ENCODE measurements around the gene MEGF11.

Gene MEGF11

DNA sequence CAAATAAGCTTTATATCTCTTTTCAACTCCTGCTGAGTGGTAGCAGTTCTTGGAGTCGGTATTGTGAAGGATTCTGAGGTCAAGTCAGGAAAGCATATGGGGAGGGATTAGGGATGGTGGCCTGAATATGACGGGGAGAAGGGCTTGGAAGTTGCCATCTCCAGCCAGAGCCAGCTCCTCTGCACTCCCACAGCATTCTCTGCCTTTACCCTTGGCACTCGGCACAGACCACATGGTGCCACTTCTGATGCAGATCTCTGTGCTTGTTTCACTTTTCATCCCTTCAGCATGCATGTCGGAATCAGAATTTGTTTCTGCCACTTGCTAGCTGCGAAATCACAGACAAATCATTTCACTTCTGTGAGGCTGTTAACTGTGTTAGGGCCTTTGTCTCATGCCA is 331.8 kb downstream of the MEGF11 start:
- Histone ChIP-seq H3K4me1 (ENCODE audit: control insufficient read depth in 1 of 2, insufficient read depth in 2 of 2, low read length in 2 of 2) (peaks cover 0 to under 1% of the 10 kb centered on the region in 2 donors), H3K4me3 (ENCODE audit: low read depth in 1 of 2, low read length in 2 of 2) (no peak overlapping the region), H3K27ac (ENCODE audit: low read length) (no peak overlapping the region), H3K36me3 (ENCODE audit: control insufficient read depth in 1 of 2, insufficient read depth in 2 of 2, low read length in 2 of 2) (no peaks in the 10 kb centered on the region), H3K27me3 (ENCODE audit: low read depth, low read length) (no peaks in the 10 kb centered on the region), H3K9me3 (ENCODE audit: control insufficient read depth in 1 of 2, low read length in 2 of 2) (no peaks in the 10 kb centered on the region)

DNA sequence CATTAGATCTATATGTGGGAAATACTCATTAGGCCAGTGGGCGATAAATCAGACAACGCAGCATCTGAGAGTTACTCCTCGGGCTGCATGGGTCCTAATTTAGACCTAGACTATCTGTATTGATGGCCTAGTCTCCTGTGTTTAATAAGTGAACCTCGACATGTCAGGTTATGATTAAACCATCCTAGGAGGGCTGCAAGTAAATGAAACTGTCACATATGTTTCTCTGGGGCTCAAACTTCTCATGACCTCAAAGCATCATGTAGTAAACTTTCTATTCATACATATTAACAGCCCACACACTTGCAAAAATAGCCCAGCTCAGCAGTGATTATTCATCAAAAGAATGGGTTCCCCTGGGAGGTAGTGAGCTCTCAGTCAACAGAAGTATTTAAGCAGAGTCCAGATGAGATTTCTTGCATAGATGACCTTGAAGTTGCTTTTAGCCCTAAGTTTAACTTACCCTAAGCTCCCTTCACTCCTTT is 332.7 kb downstream of the MEGF11 start:
- Histone ChIP-seq H3K4me3 (ENCODE audit: low read depth in 1 of 2, low read length in 2 of 2) (no peak overlapping the region), H3K36me3 (ENCODE audit: control insufficient read depth in 1 of 2, insufficient read depth in 2 of 2, low read length in 2 of 2) (no peaks in the 10 kb centered on the region), H3K27ac (ENCODE audit: low read length) (no peak overlapping the region), H3K9me3 (ENCODE audit: control insufficient read depth in 1 of 2, low read length in 2 of 2) (no peaks in the 10 kb centered on the region), H3K27me3 (ENCODE audit: low read depth, low read length) (no peaks in the 10 kb centered on the region), H3K4me1 (ENCODE audit: control insufficient read depth in 1 of 2, insufficient read depth in 2 of 2, low read length in 2 of 2) (peaks cover 0 to 4% of the 10 kb centered on the region in 2 donors)

DNA sequence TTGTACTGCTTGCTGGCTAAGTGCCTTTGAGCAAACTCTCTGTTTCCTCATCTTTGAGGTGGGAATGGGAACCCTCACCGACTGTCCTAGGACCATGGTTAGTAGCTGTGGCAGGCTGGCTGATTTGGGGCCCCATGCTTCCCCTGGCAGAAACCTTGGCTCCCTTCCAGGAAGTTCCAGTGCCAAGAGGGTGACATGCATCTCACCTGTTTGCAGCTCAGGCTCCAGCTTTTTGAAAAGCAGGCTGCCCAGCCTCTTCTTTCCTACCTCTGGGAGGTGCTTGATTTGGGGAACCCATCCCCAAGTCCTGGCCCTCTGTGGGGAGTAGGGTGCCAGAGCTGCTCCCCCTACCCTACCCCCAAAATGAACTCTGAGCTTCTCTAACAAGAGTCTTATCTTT is 333.4 kb downstream of the MEGF11 start:
- Histone ChIP-seq H3K9me3 (ENCODE audit: control insufficient read depth in 1 of 2, low read length in 2 of 2) (no peaks in the 10 kb centered on the region), H3K36me3 (ENCODE audit: control insufficient read depth in 1 of 2, insufficient read depth in 2 of 2, low read length in 2 of 2) (no peaks in the 10 kb centered on the region), H3K4me3 (ENCODE audit: low read depth in 1 of 2, low read length in 2 of 2) (no peak overlapping the region), H3K27me3 (ENCODE audit: low read depth, low read length) (no peaks in the 10 kb centered on the region), H3K4me1 (ENCODE audit: control insufficient read depth in 1 of 2, insufficient read depth in 2 of 2, low read length in 2 of 2) (peaks cover 0 to 4% of the 10 kb centered on the region in 2 donors), H3K27ac (ENCODE audit: low read length) (no peak overlapping the region)

DNA sequence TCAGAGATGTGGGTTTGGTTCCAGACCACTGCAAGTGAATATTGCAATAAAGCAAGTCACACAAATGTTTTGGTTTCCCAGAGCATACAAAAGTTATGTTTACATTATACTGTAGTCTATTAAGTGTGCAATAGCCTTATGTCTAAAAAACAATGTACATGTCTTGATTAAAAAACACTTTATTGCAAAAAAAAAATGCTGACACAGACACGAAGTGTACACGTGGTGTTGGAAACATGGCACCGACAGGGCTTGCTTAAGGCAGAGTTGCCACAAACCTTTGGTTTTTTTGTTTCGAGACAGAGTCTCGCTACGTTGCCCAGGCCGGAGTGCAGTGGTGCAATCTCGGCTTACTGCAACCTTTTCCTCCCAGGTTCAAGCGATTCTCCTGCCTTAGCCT is 334.2 kb downstream of the MEGF11 start:
- Histone ChIP-seq H3K4me1 (ENCODE audit: control insufficient read depth in 1 of 2, insufficient read depth in 2 of 2, low read length in 2 of 2) (peaks cover 0 to 4% of the 10 kb centered on the region in 2 donors), H3K27ac (ENCODE audit: low read length) (no peak overlapping the region), H3K27me3 (ENCODE audit: low read depth, low read length) (no peaks in the 10 kb centered on the region), H3K9me3 (ENCODE audit: control insufficient read depth in 1 of 2, low read length in 2 of 2) (no peaks in the 10 kb centered on the region), H3K36me3 (ENCODE audit: control insufficient read depth in 1 of 2, insufficient read depth in 2 of 2, low read length in 2 of 2) (no peaks in the 10 kb centered on the region), H3K4me3 (ENCODE audit: low read depth in 1 of 2, low read length in 2 of 2) (no peak overlapping the region)

DNA sequence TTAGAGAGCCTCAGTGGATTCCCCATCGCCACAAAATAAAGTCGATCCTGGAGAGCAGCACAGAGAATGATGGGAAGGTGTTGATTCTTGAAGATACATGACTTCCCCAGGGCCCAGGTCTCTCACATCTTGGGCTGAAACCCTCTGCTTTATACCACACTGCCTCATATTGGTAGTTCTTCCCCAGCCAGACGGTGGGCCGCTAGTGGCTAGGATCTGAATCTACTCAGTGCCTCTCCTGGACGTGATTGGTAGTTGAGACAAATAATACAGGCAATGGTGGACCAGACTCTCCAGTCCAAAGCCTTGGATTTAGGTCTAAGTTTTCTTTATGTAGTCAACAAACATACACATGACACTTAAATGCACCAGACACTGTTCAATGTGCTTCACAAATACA is 334.6 kb downstream of the MEGF11 start:
- Histone ChIP-seq H3K4me1 (ENCODE audit: control insufficient read depth in 1 of 2, insufficient read depth in 2 of 2, low read length in 2 of 2) (peaks cover 0 to 4% of the 10 kb centered on the region in 2 donors), H3K36me3 (ENCODE audit: control insufficient read depth in 1 of 2, insufficient read depth in 2 of 2, low read length in 2 of 2) (no peaks in the 10 kb centered on the region), H3K4me3 (ENCODE audit: low read depth in 1 of 2, low read length in 2 of 2) (no peak overlapping the region), H3K27me3 (ENCODE audit: low read depth, low read length) (no peaks in the 10 kb centered on the region), H3K9me3 (ENCODE audit: control insufficient read depth in 1 of 2, low read length in 2 of 2) (no peaks in the 10 kb centered on the region), H3K27ac (ENCODE audit: low read length) (no peak overlapping the region)

DNA sequence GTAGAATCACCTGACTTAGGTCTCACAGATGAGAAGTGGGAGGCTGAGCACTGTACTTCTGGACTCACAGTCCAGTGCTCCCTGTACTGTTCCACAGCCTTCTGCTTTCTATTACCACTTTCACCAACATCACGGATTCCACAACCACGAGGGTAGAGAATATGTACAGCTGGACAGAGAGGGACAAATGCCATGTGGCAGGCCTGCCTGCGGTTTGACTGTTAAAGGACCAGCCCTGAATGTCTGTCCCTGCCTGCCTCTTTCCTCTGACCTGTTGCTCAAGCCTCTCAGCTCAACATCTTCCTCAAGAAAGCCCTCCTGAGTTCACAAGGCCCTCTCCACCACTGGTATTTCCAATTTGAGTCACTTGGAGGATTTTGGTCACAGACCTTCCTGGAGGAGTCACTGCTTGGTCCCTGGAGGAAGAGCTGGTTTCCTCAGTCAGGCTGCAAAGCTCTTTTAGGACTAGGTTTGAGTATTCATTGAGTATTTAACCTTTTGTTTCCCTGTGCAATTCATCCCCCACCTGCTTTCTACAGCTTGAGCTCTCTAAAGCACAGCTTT is 335.1 kb downstream of the MEGF11 start:
- no peaks in the 10 kb centered on the region for H3K27me3 ChIP-seq (ENCODE audit: low read depth, low read length)
- H3K27ac ChIP-seq (ENCODE audit: low read length), result no peak overlapping the region
- no peaks in the 10 kb centered on the region for H3K9me3 ChIP-seq (ENCODE audit: control insufficient read depth in 1 of 2, low read length in 2 of 2)
- H3K4me1 ChIP-seq (ENCODE audit: control insufficient read depth in 1 of 2, insufficient read depth in 2 of 2, low read length in 2 of 2), result peaks cover 0 to 4% of the 10 kb centered on the region in 2 donors
- H3K4me3 ChIP-seq (ENCODE audit: low read depth in 1 of 2, low read length in 2 of 2), result no peak overlapping the region
- H3K36me3 ChIP-seq (ENCODE audit: control insufficient read depth in 1 of 2, insufficient read depth in 2 of 2, low read length in 2 of 2), result no peaks in the 10 kb centered on the region

DNA sequence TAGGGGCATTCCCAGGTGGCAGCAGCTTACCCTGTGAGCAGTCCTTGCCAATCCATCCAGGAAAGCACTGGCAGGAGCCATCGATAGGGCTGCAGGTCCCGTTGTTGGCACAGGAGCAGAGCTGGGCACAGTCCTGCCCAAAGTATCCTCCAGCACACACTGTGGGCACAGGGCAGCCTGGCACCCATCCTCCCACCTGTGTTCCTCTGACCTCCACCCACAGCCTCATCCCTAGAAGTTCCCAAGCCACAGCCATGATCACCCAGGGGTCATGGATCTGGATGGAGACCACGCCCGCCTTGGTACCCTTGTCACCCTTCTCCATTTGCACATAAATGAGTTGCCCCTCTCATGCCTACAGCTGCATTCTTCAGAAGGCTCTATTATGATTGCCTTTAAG is 335.6 kb downstream of the MEGF11 start:
- no peaks in the 10 kb centered on the region for H3K27me3 ChIP-seq (ENCODE audit: low read depth, low read length)

DNA sequence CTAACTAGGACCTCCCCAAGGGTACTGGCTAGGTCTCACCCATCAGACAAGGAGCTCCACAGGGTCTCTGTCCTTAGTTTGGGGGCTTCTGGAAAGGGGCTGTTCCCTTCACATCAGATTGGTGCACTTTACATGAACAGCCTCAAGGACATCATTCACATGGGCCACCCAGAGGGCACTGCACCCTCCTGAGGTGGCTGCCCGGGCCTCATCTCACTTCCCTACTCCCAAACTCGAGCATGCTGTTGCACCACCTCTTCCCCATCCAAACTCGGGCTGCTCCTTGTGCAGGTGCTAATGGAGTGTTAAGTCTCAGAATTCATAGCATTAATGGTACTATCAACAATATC is 336.2 kb downstream of the MEGF11 start:
- Histone ChIP-seq H3K36me3 (ENCODE audit: control insufficient read depth in 1 of 2, insufficient read depth in 2 of 2, low read length in 2 of 2) (peaks cover 0 to 3% of the 10 kb centered on the region in 2 donors), H3K27me3 (ENCODE audit: low read depth, low read length) (no peaks in the 10 kb centered on the region), H3K4me1 (ENCODE audit: control insufficient read depth in 1 of 2, insufficient read depth in 2 of 2, low read length in 2 of 2) (peaks cover 0 to 4% of the 10 kb centered on the region in 2 donors), H3K9me3 (ENCODE audit: control insufficient read depth in 1 of 2, low read length in 2 of 2) (no peaks in the 10 kb centered on the region), H3K27ac (ENCODE audit: low read length) (no peak overlapping the region), H3K4me3 (ENCODE audit: low read depth in 1 of 2, low read length in 2 of 2) (no peak overlapping the region)

More for the DNA sequence above, 335.6 kb downstream of the MEGF11 start:
- no peak overlapping the region for H3K4me3 ChIP-seq (ENCODE audit: low read depth in 1 of 2, low read length in 2 of 2)
- H3K9me3 ChIP-seq (ENCODE audit: control insufficient read depth in 1 of 2, low read length in 2 of 2), result no peaks in the 10 kb centered on the region
- H3K36me3 ChIP-seq (ENCODE audit: control insufficient read depth in 1 of 2, insufficient read depth in 2 of 2, low read length in 2 of 2), result no peaks in the 10 kb centered on the region
- H3K27ac ChIP-seq (ENCODE audit: low read length), result no peak overlapping the region
- peaks cover 0 to 4% of the 10 kb centered on the region in 2 donors for H3K4me1 ChIP-seq (ENCODE audit: control insufficient read depth in 1 of 2, insufficient read depth in 2 of 2, low read length in 2 of 2)

DNA sequence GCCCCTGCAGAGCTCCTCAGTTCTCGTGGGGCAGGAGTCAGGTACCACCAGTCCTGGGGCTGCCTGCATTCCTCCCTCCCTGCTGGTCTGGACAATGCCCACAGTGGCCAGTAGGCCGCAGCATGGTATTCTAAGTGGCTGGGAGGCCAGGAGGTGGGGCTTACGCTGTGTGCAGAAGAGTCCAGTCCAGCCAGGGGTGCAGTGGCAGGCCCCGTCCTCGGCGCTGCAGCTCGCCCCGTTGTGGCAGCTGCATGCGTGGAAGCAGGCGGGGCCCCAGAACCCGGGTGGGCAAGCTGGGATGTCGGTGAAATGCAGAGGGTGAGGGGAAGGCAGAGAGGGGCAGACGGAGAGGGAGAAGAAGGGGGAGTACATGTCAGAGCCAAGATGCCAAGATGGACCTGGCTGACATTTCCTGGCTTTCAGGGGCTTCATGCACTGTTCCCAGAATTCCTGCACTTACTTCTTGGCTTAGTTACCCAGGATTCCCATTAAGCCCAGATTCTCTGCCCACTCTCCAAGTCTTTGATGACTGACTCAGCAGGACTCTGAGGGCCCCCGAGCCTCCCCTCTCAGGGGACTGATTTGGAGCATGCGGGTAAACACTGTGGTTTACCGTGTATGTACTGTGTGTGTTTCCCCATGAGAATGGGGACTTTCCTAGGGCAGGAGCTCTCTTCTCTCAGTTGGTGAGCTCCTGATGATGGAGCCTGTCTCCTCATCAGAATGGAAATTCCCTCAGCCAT is 336.7 kb downstream of the MEGF11 start:
- Histone ChIP-seq H3K4me1 (ENCODE audit: control insufficient read depth in 1 of 2, insufficient read depth in 2 of 2, low read length in 2 of 2) (peaks cover 0 to 4% of the 10 kb centered on the region in 2 donors), H3K27me3 (ENCODE audit: low read depth, low read length) (no peaks in the 10 kb centered on the region), H3K4me3 (ENCODE audit: low read depth in 1 of 2, low read length in 2 of 2) (no peak overlapping the region)

DNA sequence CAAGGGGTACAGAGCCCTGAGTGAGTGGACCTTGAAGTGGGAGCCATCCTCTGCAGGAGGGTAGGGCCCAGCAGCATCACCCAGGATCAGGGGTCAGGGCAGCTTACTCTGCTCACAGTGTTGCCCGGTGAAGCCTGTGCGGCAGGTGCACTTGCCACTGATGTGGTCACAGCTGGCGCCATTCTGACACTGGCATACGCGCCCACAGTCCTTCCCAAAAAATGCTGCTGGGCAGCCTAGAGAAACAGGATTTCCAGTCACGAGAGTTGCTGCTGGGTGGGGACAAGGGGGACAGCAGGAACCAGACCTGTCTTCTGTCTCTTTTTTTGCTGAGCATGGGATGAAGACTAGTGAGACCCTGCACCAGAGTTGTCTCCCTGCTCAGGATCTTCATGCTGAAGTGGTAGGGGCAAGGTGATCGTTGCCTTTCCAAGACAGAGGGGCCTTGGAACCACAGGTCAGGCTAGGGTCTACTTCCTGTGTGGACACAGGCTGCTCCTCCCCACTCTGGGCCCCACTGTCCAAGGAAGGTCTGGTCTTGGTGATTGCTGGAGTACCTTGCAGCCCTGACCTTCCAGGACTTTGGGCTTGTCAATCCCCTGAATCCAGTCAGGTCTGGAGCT is 337.4 kb downstream of the MEGF11 start:
- Histone ChIP-seq H3K27me3 (ENCODE audit: low read depth, low read length) (no peaks in the 10 kb centered on the region), H3K27ac (ENCODE audit: low read length) (no peak overlapping the region), H3K9me3 (ENCODE audit: control insufficient read depth in 1 of 2, low read length in 2 of 2) (no peaks in the 10 kb centered on the region), H3K4me3 (ENCODE audit: low read depth in 1 of 2, low read length in 2 of 2) (no peak overlapping the region), H3K36me3 (ENCODE audit: control insufficient read depth in 1 of 2, insufficient read depth in 2 of 2, low read length in 2 of 2) (peaks cover 3 to 10% of the 10 kb centered on the region in 2 donors), H3K4me1 (ENCODE audit: control insufficient read depth in 1 of 2, insufficient read depth in 2 of 2, low read length in 2 of 2) (peaks cover 0 to 4% of the 10 kb centered on the region in 2 donors)

More for the DNA sequence above, 336.7 kb downstream of the MEGF11 start:
- Histone ChIP-seq H3K27ac (ENCODE audit: low read length) (no peak overlapping the region), H3K9me3 (ENCODE audit: control insufficient read depth in 1 of 2, low read length in 2 of 2) (no peaks in the 10 kb centered on the region), H3K36me3 (ENCODE audit: control insufficient read depth in 1 of 2, insufficient read depth in 2 of 2, low read length in 2 of 2) (peaks cover 3 to 8% of the 10 kb centered on the region in 2 donors)

DNA sequence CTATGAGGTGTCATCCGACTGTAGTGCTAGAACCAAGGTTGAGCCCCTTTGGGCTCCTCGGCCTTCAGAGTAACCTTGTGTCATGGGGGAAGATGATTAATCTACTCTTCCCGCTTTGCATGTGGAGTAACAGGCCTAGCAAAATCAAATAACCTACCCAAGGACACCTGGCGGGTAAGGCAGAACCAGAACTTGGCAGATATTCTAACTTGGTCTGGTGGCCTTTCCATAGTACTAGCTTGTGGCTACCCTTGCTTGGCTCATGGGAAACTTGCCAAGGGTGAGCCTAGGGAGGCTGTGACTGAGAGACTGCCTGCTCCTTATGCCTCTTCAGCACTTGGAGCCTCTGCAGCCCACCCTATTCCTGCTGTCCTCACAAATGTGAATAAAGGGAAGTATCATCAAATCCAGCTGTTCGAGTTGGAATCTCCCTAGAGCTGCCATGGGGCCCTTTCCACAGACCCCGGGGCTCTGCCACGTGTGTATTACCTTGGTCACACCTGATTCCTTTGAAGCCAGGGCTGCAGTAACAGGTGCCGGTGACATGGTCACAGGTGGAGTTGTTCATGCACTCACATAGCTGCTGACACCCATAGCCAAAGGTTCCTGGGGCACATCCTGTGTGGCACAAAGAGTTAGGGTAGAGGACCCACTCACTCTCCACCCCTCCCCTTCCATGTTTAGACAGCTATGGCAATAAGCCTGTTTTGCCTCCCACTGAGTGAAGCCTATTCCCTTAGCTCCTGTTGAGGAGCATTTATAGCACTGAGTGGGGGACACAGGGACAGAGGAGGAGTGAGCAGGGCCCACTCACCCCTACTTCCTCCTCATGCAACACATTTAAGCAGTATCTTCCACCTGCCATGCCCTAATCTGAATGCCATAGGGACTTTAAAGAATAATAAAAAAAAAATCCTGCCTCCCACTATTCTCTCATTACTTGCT is 338.3 kb downstream of the MEGF11 start:
- Histone ChIP-seq H3K27me3 (ENCODE audit: low read depth, low read length) (no peaks in the 10 kb centered on the region), H3K4me1 (ENCODE audit: control insufficient read depth in 1 of 2, insufficient read depth in 2 of 2, low read length in 2 of 2) (peaks cover 0 to 4% of the 10 kb centered on the region in 2 donors), H3K9me3 (ENCODE audit: control insufficient read depth in 1 of 2, low read length in 2 of 2) (no peaks in the 10 kb centered on the region), H3K36me3 (ENCODE audit: control insufficient read depth in 1 of 2, insufficient read depth in 2 of 2, low read length in 2 of 2) (peaks cover 7 to 10% of the 10 kb centered on the region in 2 donors), H3K4me3 (ENCODE audit: low read depth in 1 of 2, low read length in 2 of 2) (no peak overlapping the region), H3K27ac (ENCODE audit: low read length) (no peak overlapping the region)
